ENCODE results near the gene SRC.

SRC gene

DNA sequence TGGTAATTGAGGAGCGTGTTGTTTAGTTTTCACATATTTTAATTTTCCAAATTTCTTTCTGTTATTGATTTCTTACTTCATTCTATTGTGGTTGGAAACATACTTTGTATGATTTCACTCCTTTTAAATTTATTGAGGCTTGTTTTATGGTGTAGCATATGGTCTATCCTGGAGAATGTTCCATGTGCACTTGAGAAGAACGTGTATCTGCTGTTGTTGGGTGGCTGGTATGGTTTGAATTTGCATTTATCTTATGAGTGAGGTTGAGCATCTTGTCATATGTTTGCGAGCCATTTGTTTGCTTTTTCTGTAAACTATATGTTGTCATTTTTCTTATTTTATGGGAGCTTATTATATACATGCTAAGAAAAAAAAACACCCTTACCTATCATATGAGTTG, 26.5 kb downstream of the SRC start:
- TF ChIP-seq REST (IDR thresholded peaks at IDR 0.05; ENCODE audit: insufficient replicate concordance, low read depth) (no peak), SPI1 (IDR thresholded peaks at IDR 0.05; ENCODE audit: borderline replicate concordance, low read depth) (no peak), CTCF (IDR thresholded peaks at IDR 0.05; ENCODE audit: insufficient read depth, low read length) (no peak), POLR2AphosphoS5 (IDR thresholded peaks at IDR 0.05; ENCODE audit: low read depth) (no peak), GABPA (IDR thresholded peaks at IDR 0.05; ENCODE audit: low read depth) (no peak)
- H3K27ac ChIP-seq (replicated peaks), result no peak overlapping the region
- DNase-seq (ENCODE audit: low read depth in 1 of 2, low spot score in 1 of 2), result no peak
- no peak overlapping the region for H3K4me3 ChIP-seq (replicated peaks; ENCODE audit: insufficient read depth, low read length)
- no peaks in the 10 kb centered on the region for H3K27me3 ChIP-seq (ENCODE audit: insufficient read depth, poor library complexity, severe bottlenecking)

- DNase-seq (ENCODE audit: low read depth in 1 of 2, low spot score in 1 of 2), result no peak
- H3K27me3 ChIP-seq (ENCODE audit: insufficient read depth, poor library complexity, severe bottlenecking), result no peaks in the 10 kb centered on the region
- no peak overlapping the region for H3K27ac ChIP-seq (replicated peaks)
- H3K4me3 ChIP-seq (replicated peaks; ENCODE audit: insufficient read depth, low read length), result no peak overlapping the region
- TF ChIP-seq POLR2AphosphoS5 (IDR thresholded peaks at IDR 0.05; ENCODE audit: low read depth) (no peak), SPI1 (IDR thresholded peaks at IDR 0.05; ENCODE audit: borderline replicate concordance, low read depth) (no peak), REST (IDR thresholded peaks at IDR 0.05; ENCODE audit: insufficient replicate concordance, low read depth) (no peak), GABPA (IDR thresholded peaks at IDR 0.05; ENCODE audit: low read depth) (no peak), CTCF (IDR thresholded peaks at IDR 0.05; ENCODE audit: insufficient read depth, low read length) (no peak)
These were observed 27.2 kb downstream of the SRC start for GRCh38 chr20:37373020-37373598.

DNA sequence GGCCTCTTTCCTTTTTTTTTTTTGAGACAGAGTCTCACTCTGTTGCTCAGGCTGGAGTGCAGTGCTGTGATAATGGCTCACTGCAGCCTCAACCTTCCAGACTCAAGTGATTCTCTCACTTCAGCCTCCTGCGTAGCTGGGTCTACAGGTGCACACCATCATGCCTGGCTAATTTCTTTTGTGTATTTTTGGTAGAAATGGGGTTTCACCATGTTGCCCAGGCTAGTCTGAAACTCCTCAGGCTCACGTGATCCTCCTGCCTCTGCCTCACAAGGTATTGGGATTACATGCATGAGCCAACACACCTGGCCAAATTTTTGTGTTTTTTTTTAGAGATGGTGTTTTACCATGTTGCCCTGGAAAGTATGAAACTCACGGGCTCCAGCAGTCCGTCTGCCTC, 29.3 kb downstream of the SRC start:
- no peak for DNase-seq (ENCODE audit: low read depth in 1 of 2, low spot score in 1 of 2)
- Histone ChIP-seq H3K4me3 (replicated peaks; ENCODE audit: insufficient read depth, low read length) (no peak overlapping the region), H3K27ac (replicated peaks) (no peak overlapping the region), H3K27me3 (ENCODE audit: insufficient read depth, poor library complexity, severe bottlenecking) (no peaks in the 10 kb centered on the region)
- TF ChIP-seq CTCF (IDR thresholded peaks at IDR 0.05; ENCODE audit: insufficient read depth, low read length) (no peak), POLR2AphosphoS5 (IDR thresholded peaks at IDR 0.05; ENCODE audit: low read depth) (no peak), GABPA (IDR thresholded peaks at IDR 0.05; ENCODE audit: low read depth) (no peak), REST (IDR thresholded peaks at IDR 0.05; ENCODE audit: insufficient replicate concordance, low read depth) (no peak)

Measured in HL-60 (cell line).